Measurements from ENCODE around the gene FCAMR. TPM values are rescaled to one million over a fixed set of nuclear protein-coding genes. Genes with fewer than 3 reads are reported as not detected.

The FCAMR gene
- total RNA-seq, 1 donor from 2014 or later: not detected

GRCh38 chr1:206992790-206993189, 22.5 kb upstream of the FCAMR start:
- Histone ChIP-seq H3K9me3 (ENCODE audit: insufficient read depth, low read depth, low read length) (no peaks in the 10 kb centered on the region), H3K4me3 (ENCODE audit: insufficient read depth, low read depth, low read length) (no peak overlapping the region), H3K36me3 (ENCODE audit: insufficient read depth, low read length) (no peaks in the 10 kb centered on the region), H3K79me2 (ENCODE audit: insufficient read depth, low read length) (no peaks in the 10 kb centered on the region), H3K4me2 (ENCODE audit: low read length) (no peak overlapping the region), H3K9ac (ENCODE audit: low read length) (no peak overlapping the region), H4K20me1 (ENCODE audit: insufficient read depth, low read length) (no peaks in the 10 kb centered on the region), H3K27me3 (ENCODE audit: insufficient read depth, low read length) (peaks cover 3% of the 10 kb centered on the region), H3K4me1 (ENCODE audit: insufficient read depth, low read length) (no peaks in the 10 kb centered on the region), H3K27ac (ENCODE audit: low read depth, low read length) (no peak overlapping the region), H2AFZ (ENCODE audit: low read depth, low read length) (no peak overlapping the region)
- no peak for DNase-seq (ENCODE audit: low read depth)
- no peak overlapping the region for H3K4me3 Mint-ChIP-seq (ENCODE audit: unreplicated experiment)
- H3K36me3 Mint-ChIP-seq (ENCODE audit: low read depth, unreplicated experiment): no peaks in the 10 kb centered on the region
- H3K27me3 Mint-ChIP-seq (ENCODE audit: low read depth, unreplicated experiment): peaks cover 10% of the 10 kb centered on the region
- no peak overlapping the region for H3K27ac Mint-ChIP-seq (ENCODE audit: unreplicated experiment)
- peaks cover 2% of the 10 kb centered on the region for H3K9me3 Mint-ChIP-seq (ENCODE audit: unreplicated experiment)
- peaks cover 5% of the 10 kb centered on the region for H3K4me1 Mint-ChIP-seq (ENCODE audit: low read depth, unreplicated experiment)
- TF ChIP-seq EZH2 (IDR thresholded peaks at IDR 0.05; ENCODE audit: insufficient read depth, low read length) (no peak), CTCF (IDR thresholded peaks at IDR 0.05; ENCODE audit: insufficient read depth, low read depth, low read length) (no peak)
- no peak for FAIRE-seq

- Histone ChIP-seq H3K9me3 (ENCODE audit: insufficient read depth, low read depth, low read length) (no peaks in the 10 kb centered on the region), H3K27ac (ENCODE audit: low read depth, low read length) (no peak overlapping the region), H3K27me3 (ENCODE audit: insufficient read depth, low read length) (peaks cover 12% of the 10 kb centered on the region), H2AFZ (ENCODE audit: low read depth, low read length) (no peak overlapping the region), H3K4me2 (ENCODE audit: low read length) (no peak overlapping the region), H3K9ac (ENCODE audit: low read length) (no peak overlapping the region), H3K79me2 (ENCODE audit: insufficient read depth, low read length) (no peaks in the 10 kb centered on the region), H3K4me3 (ENCODE audit: insufficient read depth, low read depth, low read length) (no peak overlapping the region), H3K4me1 (ENCODE audit: insufficient read depth, low read length) (no peaks in the 10 kb centered on the region), H4K20me1 (ENCODE audit: insufficient read depth, low read length) (no peaks in the 10 kb centered on the region), H3K36me3 (ENCODE audit: insufficient read depth, low read length) (no peaks in the 10 kb centered on the region)
- TF ChIP-seq EZH2 (IDR thresholded peaks at IDR 0.05; ENCODE audit: insufficient read depth, low read length) (no peak), CTCF (IDR thresholded peaks at IDR 0.05; ENCODE audit: insufficient read depth, low read depth, low read length) (no peak)
- Mint-ChIP-seq H3K9me3 (ENCODE audit: unreplicated experiment) (peaks cover 2% of the 10 kb centered on the region), H3K36me3 (ENCODE audit: low read depth, unreplicated experiment) (no peaks in the 10 kb centered on the region), H3K4me3 (ENCODE audit: unreplicated experiment) (no peak overlapping the region), H3K27ac (ENCODE audit: unreplicated experiment) (no peak overlapping the region), H3K27me3 (ENCODE audit: low read depth, unreplicated experiment) (peaks cover 34% of the 10 kb centered on the region), H3K4me1 (ENCODE audit: low read depth, unreplicated experiment) (peaks cover 2% of the 10 kb centered on the region)
- no peak for DNase-seq (ENCODE audit: low read depth)
- no peak for FAIRE-seq
Measured at GRCh38 chr1:206987873-206988272, 17.6 kb upstream of the FCAMR start.

- no peak for TF ChIP-seq EZH2 (IDR thresholded peaks at IDR 0.05; ENCODE audit: insufficient read depth, low read length)
- TF ChIP-seq CTCF (IDR thresholded peaks at IDR 0.05; ENCODE audit: insufficient read depth, low read depth, low read length): no peak
- DNase-seq (ENCODE audit: low read depth) (no peak), FAIRE-seq (no peak)
- Mint-ChIP-seq H3K9me3 (ENCODE audit: unreplicated experiment) (no peaks in the 10 kb centered on the region), H3K27ac (ENCODE audit: unreplicated experiment) (no peak overlapping the region), H3K4me1 (ENCODE audit: low read depth, unreplicated experiment) (no peaks in the 10 kb centered on the region), H3K4me3 (ENCODE audit: unreplicated experiment) (no peak overlapping the region), H3K27me3 (ENCODE audit: low read depth, unreplicated experiment) (peaks cover 37% of the 10 kb centered on the region), H3K36me3 (ENCODE audit: low read depth, unreplicated experiment) (no peaks in the 10 kb centered on the region)
- Histone ChIP-seq H3K4me2 (ENCODE audit: low read length) (no peak overlapping the region), H3K9me3 (ENCODE audit: insufficient read depth, low read depth, low read length) (no peaks in the 10 kb centered on the region), H3K36me3 (ENCODE audit: insufficient read depth, low read length) (no peaks in the 10 kb centered on the region), H3K27ac (ENCODE audit: low read depth, low read length) (no peak overlapping the region), H3K79me2 (ENCODE audit: insufficient read depth, low read length) (no peaks in the 10 kb centered on the region), H3K9ac (ENCODE audit: low read length) (no peak overlapping the region), H3K4me1 (ENCODE audit: insufficient read depth, low read length) (no peaks in the 10 kb centered on the region), H2AFZ (ENCODE audit: low read depth, low read length) (no peak overlapping the region), H3K4me3 (ENCODE audit: insufficient read depth, low read depth, low read length) (no peak overlapping the region), H3K27me3 (ENCODE audit: insufficient read depth, low read length) (peaks cover 16% of the 10 kb centered on the region), H4K20me1 (ENCODE audit: insufficient read depth, low read length) (no peaks in the 10 kb centered on the region)
Measured at GRCh38 chr1:206986885-206987284, 16.6 kb upstream of the FCAMR start.

All from astrocyte (in vitro differentiated cells and primary cell).